Epithelial cell of esophagus (primary cell): ENCODE data around the gene HAUS7.

Experiments
- DNase-seq: peaks from one replicate; pipeline ENCODE4 v3.0.0; 2010; ENCODE audit warnings: low read depth
- H3K4me3 ChIP-seq: 2 replicates; pipeline ENCODE4 v1.5.1; 2011; ENCODE audit warnings: mild to moderate bottlenecking, low read length, control low read depth
- TF ChIP-seq, protein P1 (sequence below): IDR thresholded peaks from 2 replicates; pipeline ENCODE4 v1.5.1; 2011; ENCODE audit warnings: low read depth, mild to moderate bottlenecking, low read length, control low read depth, inconsistent platforms; ENCODE audit not compliant: insufficient read depth; ENCODE audit errors: missing control alignments

The HAUS7 gene

DNA sequence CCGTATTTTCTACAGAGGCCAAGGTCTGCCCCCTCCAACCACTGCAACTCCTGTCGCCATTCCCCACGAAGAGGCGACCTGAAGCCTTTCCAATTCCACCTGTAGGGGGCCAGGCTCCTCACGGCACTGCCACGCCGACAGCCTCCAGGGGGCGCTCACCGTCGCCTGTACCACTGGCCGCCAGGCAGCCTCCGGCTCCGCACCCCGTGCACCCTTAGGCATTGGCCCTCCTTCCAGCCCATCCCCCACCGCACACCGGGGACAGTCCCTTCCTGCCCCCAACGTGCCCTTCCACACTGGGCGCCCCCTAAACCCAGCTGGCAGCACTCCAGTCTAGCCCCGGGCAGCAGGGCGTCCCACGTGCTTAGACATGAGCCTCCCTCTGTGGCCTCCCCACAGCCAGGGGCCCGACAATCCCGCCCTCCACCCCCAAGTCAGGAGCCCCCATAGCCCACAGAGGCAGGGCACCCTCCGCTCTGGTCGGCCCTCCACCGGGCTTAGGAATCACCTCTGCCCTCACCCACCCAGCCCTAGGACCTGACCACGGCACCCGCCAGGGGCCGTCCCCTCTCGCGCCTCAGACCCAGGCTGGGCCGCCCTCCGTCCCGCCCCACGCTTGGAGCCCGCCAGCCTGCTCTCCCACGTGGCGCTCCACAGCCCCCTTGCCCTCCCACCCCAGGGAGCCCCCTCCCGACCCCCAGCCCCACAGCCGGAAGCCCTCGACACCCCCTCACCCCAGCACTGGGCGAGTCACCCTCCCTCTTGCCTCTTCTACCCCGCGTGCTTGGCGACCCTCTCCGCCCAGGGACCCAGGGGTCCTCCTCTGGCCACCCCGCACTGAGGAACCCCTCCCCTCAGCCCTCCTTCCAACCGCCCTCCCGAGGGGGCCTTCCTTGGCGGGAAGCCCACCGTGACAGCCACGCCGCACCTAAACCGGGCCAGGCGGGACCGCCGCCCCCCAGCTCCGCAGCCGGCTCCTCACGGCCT, 69.9 kb downstream of the HAUS7 start:
- DNase-seq, result no peak
- TF ChIP-seq, protein P1, sequence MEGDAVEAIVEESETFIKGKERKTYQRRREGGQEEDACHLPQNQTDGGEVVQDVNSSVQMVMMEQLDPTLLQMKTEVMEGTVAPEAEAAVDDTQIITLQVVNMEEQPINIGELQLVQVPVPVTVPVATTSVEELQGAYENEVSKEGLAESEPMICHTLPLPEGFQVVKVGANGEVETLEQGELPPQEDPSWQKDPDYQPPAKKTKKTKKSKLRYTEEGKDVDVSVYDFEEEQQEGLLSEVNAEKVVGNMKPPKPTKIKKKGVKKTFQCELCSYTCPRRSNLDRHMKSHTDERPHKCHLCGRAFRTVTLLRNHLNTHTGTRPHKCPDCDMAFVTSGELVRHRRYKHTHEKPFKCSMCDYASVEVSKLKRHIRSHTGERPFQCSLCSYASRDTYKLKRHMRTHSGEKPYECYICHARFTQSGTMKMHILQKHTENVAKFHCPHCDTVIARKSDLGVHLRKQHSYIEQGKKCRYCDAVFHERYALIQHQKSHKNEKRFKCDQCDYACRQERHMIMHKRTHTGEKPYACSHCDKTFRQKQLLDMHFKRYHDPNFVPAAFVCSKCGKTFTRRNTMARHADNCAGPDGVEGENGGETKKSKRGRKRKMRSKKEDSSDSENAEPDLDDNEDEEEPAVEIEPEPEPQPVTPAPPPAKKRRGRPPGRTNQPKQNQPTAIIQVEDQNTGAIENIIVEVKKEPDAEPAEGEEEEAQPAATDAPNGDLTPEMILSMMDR, result peak; percentile 51

DNA sequence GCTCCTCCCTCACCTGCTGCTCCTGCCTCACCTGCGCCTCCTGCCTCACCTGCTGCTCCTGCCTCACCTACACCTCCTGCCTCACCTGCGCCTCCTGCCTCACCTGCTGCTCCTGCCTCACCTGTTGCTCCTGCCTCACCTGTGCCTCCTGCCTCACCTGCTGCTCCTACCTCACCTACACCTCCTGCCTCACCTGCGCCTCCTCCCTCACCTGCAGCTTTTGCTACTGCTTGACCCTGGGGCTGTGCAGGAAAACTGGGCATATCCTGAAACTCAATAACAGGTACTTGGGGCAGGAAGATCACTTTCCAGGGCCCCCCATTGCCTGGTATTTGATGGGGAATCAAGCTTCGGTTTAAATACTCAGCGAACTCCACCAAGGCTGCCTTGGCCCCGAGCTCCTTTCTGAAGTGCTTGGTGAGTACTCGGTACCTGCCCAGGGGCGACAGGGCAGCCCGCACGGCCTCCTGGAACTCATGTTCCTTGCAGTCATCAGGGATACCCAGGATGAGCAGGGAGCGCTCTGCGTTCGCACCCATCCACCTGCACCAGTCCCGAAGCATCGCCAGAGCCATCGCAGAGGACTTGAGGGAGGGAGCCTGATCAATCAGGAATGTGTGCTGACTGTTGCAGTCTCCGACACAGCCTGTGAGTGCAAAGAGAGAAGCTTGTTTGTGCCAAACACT, 72.0 kb downstream of the HAUS7 start:
- TF ChIP-seq, protein P1, result no peak
- H3K4me3 ChIP-seq, result no peak overlapping the region
- no peak for DNase-seq

More for the DNA sequence above, 69.9 kb downstream of the HAUS7 start:
- H3K4me3 ChIP-seq, result no peak overlapping the region
